GM06990 (cell line): Measurements from ENCODE around the gene METTL17.
A peak's percentile ranks its signal among the peaks of the same experiment; 100 is the strongest.
"Not testable (repeated sequence)": the region's sequence is repeated elsewhere in the genome, so short reads cannot be mapped to it uniquely, and the experiment has no call there.

Experiments used
- DNase-seq: peaks from one replicate; pipeline ENCODE4 v3.0.0-alpha.2; 2011; ENCODE audit not compliant: insufficient read length; ENCODE audit errors: extremely low read depth
- H3K27me3 ChIP-seq: replicated peaks from 2 replicates; pipeline ENCODE4 v1.6.0; 2011; ENCODE audit warnings: low read length; ENCODE audit not compliant: control insufficient read depth, insufficient read depth
- H3K36me3 ChIP-seq: 2 replicates; pipeline ENCODE4 v1.5.1; 2011; ENCODE audit warnings: low read length; ENCODE audit not compliant: control insufficient read depth, insufficient read depth
- H3K4me3 ChIP-seq: replicated peaks from 2 replicates; pipeline ENCODE4 v1.5.1; 2011; ENCODE audit warnings: low read depth, mild to moderate bottlenecking, control low read depth, low read length
- CTCF ChIP-seq: IDR thresholded peaks from 2 replicates; pipeline ENCODE4 v1.5.1; 2011; ENCODE audit warnings: low read length, control low read depth, mild to moderate bottlenecking, inconsistent platforms; ENCODE audit not compliant: insufficient read depth, poor library complexity, severe bottlenecking

Gene METTL17

GRCh38 chr14:21037156-21037555 is 47.4 kb downstream of the METTL17 start:
- no peaks in the 10 kb centered on the region for H3K36me3 ChIP-seq
- TF ChIP-seq CTCF = no peak
- no peak for DNase-seq

GRCh38 chr14:21038441-21039422 is 49.0 kb downstream of the METTL17 start:
- H3K36me3 ChIP-seq = no peaks in the 10 kb centered on the region
- no peak for TF ChIP-seq CTCF
- H3K27me3 ChIP-seq = no peaks in the 10 kb centered on the region
- DNase-seq = no peak
- H3K4me3 ChIP-seq = no peak overlapping the region

More at GRCh38 chr14:21037156-21037555, 47.4 kb downstream of the METTL17 start:
- H3K4me3 ChIP-seq = no peak overlapping the region
- 0 out of 2 replicates have a peak, but pooled peaks cover 1% of the 10 kb centered on the region for H3K27me3 ChIP-seq

GRCh38 chr14:21039585-21040369 is 50.0 kb downstream of the METTL17 start:
- no peak for DNase-seq
- no peak overlapping the region for H3K4me3 ChIP-seq
- peak; percentile 59 for TF ChIP-seq CTCF
- no peaks in the 10 kb centered on the region for H3K36me3 ChIP-seq
- no peaks in the 10 kb centered on the region; the same call in 1 of the 2 replicates for H3K27me3 ChIP-seq

- TF ChIP-seq CTCF = no peak
- H3K4me3 ChIP-seq = no peak overlapping the region
- no peaks in the 10 kb centered on the region for H3K36me3 ChIP-seq
- DNase-seq = no peak
- H3K27me3 ChIP-seq = no peaks in the 10 kb centered on the region; the same call in 1 of the 2 replicates
Measured at GRCh38 chr14:21040370-21040925, 50.7 kb downstream of the METTL17 start.

- not testable (repeated sequence) for DNase-seq, H3K36me3 ChIP-seq, H3K4me3 ChIP-seq, H3K27me3 ChIP-seq
Measured at GRCh38 chr14:21040941-21041340, 51.2 kb downstream of the METTL17 start.
